GM19455 (cell line): ENCODE measurements around the gene PTK7.

Experiments
- ATAC-seq: cut with Tn5 transposase; IDR thresholded peaks from one replicate; pipeline ENCODE4 v1.9.1; 2021; ENCODE audit not compliant: unreplicated experiment

The PTK7 gene

GRCh38 chr6:43203718-43204095, 127.6 kb downstream of the PTK7 start:
- no peak for ATAC-seq

GRCh38 chr6:43204271-43205105, 128.4 kb downstream of the PTK7 start:
- ATAC-seq, result no peak

GRCh38 chr6:43205849-43206248, 129.7 kb downstream of the PTK7 start:
- no peak for ATAC-seq

GRCh38 chr6:43207286-43207685, 131.2 kb downstream of the PTK7 start:
- ATAC-seq, result no peak
